Effector memory CD4-positive, alpha-beta T cell (primary cell): ENCODE measurements around the gene SIK3.

Source experiments
- DNase-seq, 3 donors: peaks; one replicate each; pipeline ENCODE4 v3.0.0-alpha.2; 2020
- H3K27ac ChIP-seq: 2 replicates; pipeline ENCODE4 v1.7.0; 2013; ENCODE audit warnings: mild to moderate bottlenecking, low read length, moderate library complexity; ENCODE audit not compliant: insufficient read depth, poor library complexity, severe bottlenecking
- H3K27me3 ChIP-seq: replicated peaks from 2 replicates; pipeline ENCODE4 v1.7.0; 2013; ENCODE audit warnings: mild to moderate bottlenecking, low read length; ENCODE audit not compliant: insufficient read depth, control insufficient read depth, poor library complexity, severe bottlenecking
- H3K36me3 ChIP-seq: 2 replicates; pipeline ENCODE4 v1.7.0; 2013; ENCODE audit warnings: mild to moderate bottlenecking, low read length, moderate library complexity; ENCODE audit not compliant: control insufficient read depth, insufficient read depth
- H3K4me1 ChIP-seq: 2 replicates; pipeline ENCODE4 v1.7.0; 2013; ENCODE audit warnings: low read length, mild to moderate bottlenecking; ENCODE audit not compliant: control insufficient read depth, insufficient read depth, poor library complexity, severe bottlenecking
- H3K4me3 ChIP-seq: 2 replicates; pipeline ENCODE4 v1.7.0; 2013; ENCODE audit warnings: low read length, low read depth, mild to moderate bottlenecking; ENCODE audit not compliant: insufficient read depth, poor library complexity, severe bottlenecking
- H3K9me3 ChIP-seq: 2 replicates; pipeline ENCODE4 v1.7.0; 2013; ENCODE audit warnings: mild to moderate bottlenecking, low read length, moderate library complexity; ENCODE audit not compliant: control insufficient read depth

SIK3 gene

DNA sequence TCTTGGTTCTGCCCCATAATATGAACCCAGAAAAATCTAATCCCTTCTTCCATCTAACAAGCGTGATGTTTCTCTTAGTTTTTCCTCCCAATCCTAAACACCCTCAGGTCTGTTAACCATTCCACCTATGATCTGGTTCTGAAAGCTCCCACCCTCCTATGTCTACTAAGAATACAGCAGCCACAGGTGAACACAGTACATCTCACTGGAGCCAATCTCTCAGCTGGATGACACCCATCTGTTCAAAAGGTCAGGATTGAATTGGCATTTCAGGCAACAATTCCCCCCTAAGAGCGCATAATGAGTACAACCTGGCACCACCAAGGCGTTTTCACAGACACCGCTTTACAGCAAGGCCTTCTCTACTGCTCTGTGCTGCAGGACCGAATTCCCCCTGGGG is 241.8 kb downstream of the SIK3 start:
- Histone ChIP-seq H3K4me1 (peaks cover 48% of the 10 kb centered on the region), H3K36me3 (peaks cover 41% of the 10 kb centered on the region)

DNA sequence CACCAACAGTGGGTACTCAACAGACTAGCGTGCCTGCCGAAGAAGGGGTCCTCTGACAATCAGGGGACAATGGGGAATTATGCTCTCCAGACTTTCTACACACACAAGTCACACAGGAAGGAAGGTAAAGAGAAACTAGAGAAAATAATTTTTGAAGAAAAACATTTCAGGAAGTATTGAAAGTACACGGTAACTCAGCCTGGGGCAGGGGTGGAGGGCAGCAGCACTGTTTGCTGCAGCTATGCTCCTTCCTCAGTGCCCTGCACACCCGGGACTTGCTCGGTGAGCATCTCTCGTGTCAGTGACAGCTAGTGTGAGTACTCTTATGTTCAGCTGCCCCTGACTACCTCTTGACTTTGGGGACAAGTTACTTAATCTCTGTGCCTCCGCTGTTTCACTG is 242.8 kb downstream of the SIK3 start:
- H3K4me3 ChIP-seq: no peak overlapping the region
- H3K4me1 ChIP-seq: peaks cover 57% of the 10 kb centered on the region
- H3K36me3 ChIP-seq: peaks cover 31% of the 10 kb centered on the region
- DNase-seq: no peak
- no peaks in the 10 kb centered on the region for H3K9me3 ChIP-seq
- H3K27ac ChIP-seq: peak overlapping the region; percentile 52
- H3K27me3 ChIP-seq: no peaks in the 10 kb centered on the region

More for the DNA sequence above, 241.8 kb downstream of the SIK3 start:
- Histone ChIP-seq H3K27me3 (no peaks in the 10 kb centered on the region), H3K4me3 (no peak overlapping the region), H3K9me3 (no peaks in the 10 kb centered on the region), H3K27ac (no peak overlapping the region)
- DNase-seq: no peak

DNA sequence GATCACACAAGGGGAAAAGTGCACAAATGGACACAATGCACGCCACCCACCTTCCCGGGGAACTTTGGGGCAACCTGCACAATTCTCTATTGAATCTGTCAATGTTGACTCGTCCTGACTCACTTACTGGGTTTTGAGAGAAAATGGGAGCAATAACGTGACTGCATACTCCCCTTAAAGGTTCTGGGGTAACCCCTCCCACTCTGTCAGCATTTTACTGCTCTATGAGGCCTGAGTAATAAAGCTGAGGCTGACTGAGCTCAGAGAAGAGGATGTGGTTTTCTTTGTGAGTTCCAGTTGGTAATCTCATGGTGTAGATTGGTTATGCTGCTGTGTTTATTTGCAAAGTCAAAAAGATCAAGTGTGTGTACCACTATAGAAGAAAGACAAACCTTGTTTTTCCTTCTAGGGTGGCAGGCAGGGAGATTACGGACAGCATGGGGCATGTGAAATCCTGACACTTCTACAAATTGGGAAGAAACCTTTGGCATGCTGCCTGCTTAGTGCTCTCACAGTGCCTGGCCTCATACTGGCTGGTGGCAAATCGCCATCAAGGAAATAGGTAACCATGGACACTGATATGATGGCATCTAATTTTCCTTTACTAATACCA is 244.7 kb downstream of the SIK3 start:
- peak; percentile 31 to 52 (median 45) for DNase-seq
- H3K27me3 ChIP-seq: no peaks in the 10 kb centered on the region
- peaks cover 57% of the 10 kb centered on the region for H3K4me1 ChIP-seq
- H3K27ac ChIP-seq: peak overlapping the region; percentile 55
- peaks cover 23% of the 10 kb centered on the region for H3K36me3 ChIP-seq
- peak overlapping the region; percentile 7 for H3K4me3 ChIP-seq
- H3K9me3 ChIP-seq: no peaks in the 10 kb centered on the region

DNA sequence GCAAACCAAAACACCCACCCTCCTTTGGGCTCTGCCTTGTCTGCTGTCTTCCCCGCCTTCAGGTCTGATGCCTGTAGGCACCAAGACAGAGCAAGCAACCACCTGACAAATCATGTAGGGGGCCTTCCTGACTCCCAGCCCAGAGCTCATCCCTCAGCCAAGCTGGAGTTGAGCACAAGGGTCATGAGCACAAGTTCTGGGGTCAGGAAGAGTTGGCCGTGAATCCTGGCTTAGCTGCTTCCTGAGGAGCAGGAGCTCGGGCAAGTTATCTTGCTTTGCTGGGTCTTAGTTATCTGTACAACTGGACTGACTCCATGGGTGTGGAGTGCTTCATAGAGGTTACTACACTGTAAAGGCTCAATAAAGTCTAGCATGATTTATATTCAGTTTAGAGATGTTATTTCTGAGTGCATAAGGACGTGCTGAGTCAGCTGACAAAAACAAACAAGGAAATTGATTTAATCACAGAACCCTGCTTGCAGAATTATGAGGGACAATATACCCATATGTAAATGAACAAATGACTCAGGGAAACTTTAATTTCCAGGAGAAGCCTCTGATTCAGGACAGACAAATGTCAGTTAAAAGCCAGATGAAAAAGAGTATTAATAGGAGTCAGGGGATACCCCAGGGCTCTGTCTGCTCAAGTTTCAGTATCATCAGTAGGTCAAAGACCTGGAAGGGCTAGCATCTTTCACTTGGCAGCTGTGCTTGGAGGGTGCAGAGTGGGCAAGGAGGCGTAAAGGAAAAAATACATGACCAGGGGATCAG is 245.8 kb downstream of the SIK3 start:
- H3K4me1 ChIP-seq: peaks cover 57% of the 10 kb centered on the region
- no peaks in the 10 kb centered on the region for H3K27me3 ChIP-seq
- no peaks in the 10 kb centered on the region for H3K9me3 ChIP-seq
- H3K36me3 ChIP-seq: peaks cover 19% of the 10 kb centered on the region
- H3K27ac ChIP-seq: peak overlapping the region; percentile 55
- DNase-seq: no peak
- no peak overlapping the region for H3K4me3 ChIP-seq

DNA sequence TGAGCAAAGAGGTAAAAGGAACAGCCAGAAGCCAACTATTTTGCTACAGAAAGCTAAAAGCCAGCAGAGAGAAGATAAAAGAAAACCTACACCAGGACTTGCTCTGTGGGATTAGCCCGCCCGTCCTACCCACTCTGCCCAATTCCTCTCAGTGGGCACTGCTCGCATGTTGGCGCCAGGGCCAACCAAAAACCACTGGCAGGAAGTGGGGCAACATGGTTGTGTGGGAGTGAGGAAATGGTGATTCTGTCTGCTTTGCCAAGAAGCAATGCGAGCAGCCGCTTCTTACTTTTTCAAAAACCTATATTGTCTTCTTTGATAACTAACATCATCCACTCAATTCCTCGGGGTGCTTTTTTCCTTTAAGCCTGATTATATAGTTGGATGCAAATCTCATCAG is 246.6 kb downstream of the SIK3 start:
- H3K4me1 ChIP-seq: peaks cover 55% of the 10 kb centered on the region
- peak overlapping the region; percentile 55 for H3K27ac ChIP-seq
- no peaks in the 10 kb centered on the region for H3K9me3 ChIP-seq
- H3K27me3 ChIP-seq: no peaks in the 10 kb centered on the region
- peak; percentile 32 to 53 (median 38) for DNase-seq
- peaks cover 24% of the 10 kb centered on the region for H3K36me3 ChIP-seq
- no peak overlapping the region for H3K4me3 ChIP-seq

DNA sequence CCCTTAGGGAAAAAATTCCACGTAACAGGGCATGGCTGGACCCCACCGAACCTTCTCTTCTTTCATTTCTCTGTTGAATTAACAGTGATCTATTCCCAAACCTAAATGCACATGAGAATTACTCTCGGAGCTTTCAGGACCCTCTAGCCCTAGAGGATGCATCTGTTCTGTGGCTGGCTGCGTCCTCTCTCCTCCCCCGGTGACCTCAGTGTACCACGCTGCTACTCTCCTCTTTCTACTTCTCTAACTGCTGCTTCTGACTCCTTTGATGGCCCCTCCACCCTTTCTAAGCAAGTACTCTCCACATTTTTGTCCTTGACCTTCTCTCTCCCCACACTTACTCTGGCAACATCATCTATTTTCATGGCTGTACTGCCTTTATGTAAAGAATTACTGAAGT is 248.7 kb downstream of the SIK3 start:
- Histone ChIP-seq H3K9me3 (no peaks in the 10 kb centered on the region), H3K27me3 (no peaks in the 10 kb centered on the region), H3K36me3 (peaks cover 42% of the 10 kb centered on the region), H3K4me1 (peaks cover 38% of the 10 kb centered on the region), H3K4me3 (no peak overlapping the region), H3K27ac (no peak overlapping the region)
- DNase-seq: no peak

DNA sequence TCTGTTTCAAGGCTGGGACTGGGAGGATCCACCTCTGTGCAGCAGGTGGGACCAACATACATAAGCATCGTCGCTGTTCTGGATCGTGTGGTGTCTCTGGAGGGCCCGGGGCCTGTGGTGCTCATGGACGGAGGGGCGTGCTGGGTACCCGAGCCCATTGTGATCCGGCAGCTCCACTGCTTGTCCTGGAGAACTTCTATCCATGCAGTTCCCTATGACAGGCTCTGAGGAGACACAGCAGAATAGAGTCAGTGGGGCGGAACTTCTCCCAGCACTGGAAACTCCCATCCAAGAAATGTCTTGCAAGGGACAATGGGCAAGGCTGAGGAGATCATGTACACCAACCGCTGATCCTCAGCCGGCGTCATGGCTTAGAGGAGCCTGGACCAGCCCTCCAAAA is 249.2 kb downstream of the SIK3 start:
- Histone ChIP-seq H3K4me1 (peaks cover 34% of the 10 kb centered on the region), H3K9me3 (no peaks in the 10 kb centered on the region), H3K36me3 (peaks cover 42% of the 10 kb centered on the region), H3K4me3 (no peak overlapping the region), H3K27ac (no peak overlapping the region), H3K27me3 (no peaks in the 10 kb centered on the region)
- no peak for DNase-seq

DNA sequence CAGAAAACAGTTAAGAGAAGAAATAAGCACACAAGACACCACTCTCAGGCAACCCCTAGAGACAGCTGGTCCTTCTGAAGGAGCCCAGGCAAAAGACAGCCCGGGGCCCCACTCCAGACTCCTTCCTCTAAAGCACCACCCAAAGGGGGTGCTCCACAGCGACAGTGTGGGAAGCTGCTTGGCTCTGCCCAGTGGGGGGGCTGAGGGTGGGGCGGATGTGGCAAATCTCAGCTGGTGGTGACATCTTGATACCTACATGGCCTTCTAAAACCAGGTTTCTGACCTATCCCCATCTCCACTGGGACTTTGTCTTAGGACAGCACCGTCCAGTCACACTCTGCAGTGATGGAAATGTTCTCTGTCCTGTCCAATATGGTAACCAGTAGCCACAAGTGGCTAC is 250.6 kb downstream of the SIK3 start:
- Histone ChIP-seq H3K27ac (no peak overlapping the region), H3K36me3 (peaks cover 49% of the 10 kb centered on the region), H3K4me3 (no peak overlapping the region), H3K4me1 (peaks cover 20% of the 10 kb centered on the region), H3K27me3 (no peaks in the 10 kb centered on the region), H3K9me3 (no peaks in the 10 kb centered on the region)
- DNase-seq: no peak

DNA sequence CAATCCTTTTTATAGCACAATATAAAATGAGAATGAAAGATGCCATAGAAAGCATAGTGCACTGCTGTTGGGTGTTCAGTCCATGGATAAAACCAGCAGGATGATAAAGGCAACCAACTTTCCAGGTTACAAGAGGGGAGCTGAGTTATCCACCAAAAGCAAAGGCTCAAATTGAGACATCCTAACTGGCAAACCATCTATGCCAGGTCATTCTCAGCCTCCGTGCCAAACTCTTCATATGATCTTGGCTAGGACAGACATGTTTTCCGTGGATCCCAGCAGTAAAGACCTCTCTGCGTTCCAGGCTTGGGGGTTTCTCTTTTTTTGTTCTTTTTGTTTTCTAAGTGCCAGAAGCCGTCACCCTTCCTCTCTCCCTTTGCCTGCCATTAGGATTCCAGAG is 253.5 kb downstream of the SIK3 start:
- H3K4me3 ChIP-seq: no peak overlapping the region
- no peaks in the 10 kb centered on the region for H3K4me1 ChIP-seq
- no peak for DNase-seq
- H3K27me3 ChIP-seq: no peaks in the 10 kb centered on the region
- no peak overlapping the region for H3K27ac ChIP-seq
- H3K36me3 ChIP-seq: peaks cover 49% of the 10 kb centered on the region
- no peaks in the 10 kb centered on the region for H3K9me3 ChIP-seq

DNA sequence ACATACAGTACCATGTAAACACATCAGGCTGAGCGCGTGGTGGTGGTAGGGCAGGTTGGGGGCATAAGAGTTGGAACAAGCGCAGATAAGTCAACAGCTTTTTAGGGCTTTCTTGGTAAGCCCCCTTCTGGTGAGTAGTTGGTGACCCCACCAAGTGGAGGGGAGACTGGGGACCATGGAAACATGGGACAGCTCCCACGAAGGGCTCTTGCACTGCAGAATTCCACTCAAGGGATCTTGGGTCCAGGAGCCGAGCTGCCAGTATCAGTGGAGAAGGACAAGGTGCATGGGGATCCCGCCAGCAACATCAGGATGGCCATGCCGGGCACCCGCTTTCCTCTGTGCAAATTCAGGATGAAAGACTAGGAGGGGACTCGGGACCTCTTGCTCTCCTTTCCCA is 254.6 kb downstream of the SIK3 start:
- Histone ChIP-seq H3K4me3 (no peak overlapping the region), H3K27me3 (no peaks in the 10 kb centered on the region), H3K4me1 (no peaks in the 10 kb centered on the region), H3K36me3 (peaks cover 43% of the 10 kb centered on the region), H3K27ac (no peak overlapping the region), H3K9me3 (no peaks in the 10 kb centered on the region)
- no peak for DNase-seq
